Measurements from ENCODE around the gene DLX2. TPM values are rescaled to one million over a fixed set of nuclear protein-coding genes. Genes with fewer than 3 reads are reported as not detected.

Gene DLX2
- polyA plus RNA-seq, 2 of the 4 experiments (the other 2 are of a cell fraction) = 0.04 to 0.19 TPM

- no peak for TF ChIP-seq ZFP36 (IDR thresholded peaks at IDR 0.05; ENCODE audit: borderline replicate concordance, partially characterized antibody)
- TF ChIP-seq RCOR1 (IDR thresholded peaks at IDR 0.05; ENCODE audit: low read depth, low read length) = no peak
- TF ChIP-seq ESRRA (IDR thresholded peaks at IDR 0.05; ENCODE audit: borderline replicate concordance, low read length) = no peak
- TF ChIP-seq MAZ (IDR thresholded peaks at IDR 0.05; ENCODE audit: borderline replicate concordance, low read depth, low read length) = no peak
- TF ChIP-seq BCL3 (IDR thresholded peaks at IDR 0.05) = 0 out of 3 replicates have a peak, but pooled peaks have one; percentile 29
- peak; percentile 75 for TF ChIP-seq FOSL2 (IDR thresholded peaks at IDR 0.05)
- TF ChIP-seq FOSL2 (CRISPR knock-in tag; IDR thresholded peaks at IDR 0.05) = peak; percentile 94
- TF ChIP-seq NPAS2 (CRISPR knock-in tag; IDR thresholded peaks at IDR 0.05; ENCODE audit: borderline replicate concordance) = no peak
Measured at GRCh38 chr2:172098650-172099471, 3.8 kb downstream of the DLX2 start (continued).

- ChIA-PET CTCF (interaction anchor here (1.1 kb wide), 1 partner anchor 16 kb away, joined by 4 read pairs; no protein-coding TSS in a partner anchor), POLR2A (interaction anchor here (0.6 to 2.6 kb wide), 3 partner anchors 13 to 664 kb away, joined by 3 to 32 read pairs (median 3); partner anchors contain the start of genes DCAF17, DLX1 and METTL8)
- DNase-seq (ENCODE audit: low read depth in 1 of 2, low spot score in 1 of 2) (no peak), ATAC-seq (no peak), FAIRE-seq (no peak)
- TF ChIP-seq ESRRA (IDR thresholded peaks at IDR 0.05; ENCODE audit: borderline replicate concordance, low read length) (no peak), CBX2 (IDR thresholded peaks at IDR 0.05; ENCODE audit: borderline replicate concordance, low read depth) (no peak), ZC3H11A (IDR thresholded peaks at IDR 0.05) (no peak), GATA3 (IDR thresholded peaks at IDR 0.05; ENCODE audit: borderline replicate concordance) (peak; percentile 21; the same call in 1 of the 2 replicates), BCL3 (IDR thresholded peaks at IDR 0.05) (no peak), CHD2 (IDR thresholded peaks at IDR 0.05; ENCODE audit: low read length, partially characterized antibody) (no peak), SREBF2 (IDR thresholded peaks at IDR 0.05) (no peak)
- TF ChIP-seq, protein P1, sequence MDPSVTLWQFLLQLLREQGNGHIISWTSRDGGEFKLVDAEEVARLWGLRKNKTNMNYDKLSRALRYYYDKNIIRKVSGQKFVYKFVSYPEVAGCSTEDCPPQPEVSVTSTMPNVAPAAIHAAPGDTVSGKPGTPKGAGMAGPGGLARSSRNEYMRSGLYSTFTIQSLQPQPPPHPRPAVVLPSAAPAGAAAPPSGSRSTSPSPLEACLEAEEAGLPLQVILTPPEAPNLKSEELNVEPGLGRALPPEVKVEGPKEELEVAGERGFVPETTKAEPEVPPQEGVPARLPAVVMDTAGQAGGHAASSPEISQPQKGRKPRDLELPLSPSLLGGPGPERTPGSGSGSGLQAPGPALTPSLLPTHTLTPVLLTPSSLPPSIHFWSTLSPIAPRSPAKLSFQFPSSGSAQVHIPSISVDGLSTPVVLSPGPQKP (IDR thresholded peaks at IDR 0.05; ENCODE audit: low read depth, low read length) = no peak
- Histone ChIP-seq H3K4me3 (peak overlapping the region; percentile 42; the same call in 1 of the 3 replicates), H3K4me2 (peak overlapping the region; percentile 66), H3K27ac (peak overlapping the region; percentile 76 to 90), H3K4me1 (peaks cover 30% of the 10 kb centered on the region), H3K9me3 (no peaks in the 10 kb centered on the region)
- 33% methylated on average over 1 of the region's 1 CpG for WGBS (ENCODE audit: missing lambda C conversion rate)
Measured at GRCh38 chr2:172098287-172098649, 4.4 kb downstream of the DLX2 start.

DNA sequence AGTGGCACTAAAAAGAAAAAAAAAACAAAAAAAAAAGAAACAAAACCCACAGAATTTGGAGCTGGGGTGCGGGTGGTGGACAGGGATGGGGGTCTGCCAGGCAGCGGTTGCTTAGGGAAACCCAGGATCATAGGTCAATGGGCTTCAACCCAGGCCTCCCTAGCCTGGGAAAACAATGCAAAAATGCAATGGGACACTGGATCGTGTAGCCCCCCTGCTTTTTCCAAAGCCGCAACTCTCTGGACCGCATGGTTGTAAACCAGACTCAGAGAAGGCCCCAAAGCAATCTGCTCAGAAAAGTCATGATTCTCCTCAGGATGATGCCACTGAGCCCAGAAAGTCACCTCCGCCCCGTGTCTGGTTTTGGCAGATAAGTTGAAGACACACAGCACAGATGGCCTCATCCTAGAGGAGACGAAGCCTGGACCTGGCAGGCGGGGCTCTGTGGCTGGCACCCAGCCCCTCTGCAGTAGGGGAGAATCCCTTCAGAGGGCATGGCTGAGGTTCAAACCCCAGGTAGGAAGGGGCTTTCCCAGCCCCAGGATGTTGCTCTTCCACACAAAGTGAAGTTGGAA, 5.1 kb downstream of the DLX2 start:
- Histone ChIP-seq H3K4me1 (peaks cover 30% of the 10 kb centered on the region), H3K4me3 (no peak overlapping the region), H3K27ac (peak overlapping the region in 1 of 2 experiments; percentile 90; a peak in 3 of 6 replicates), H3K9me3 (no peaks in the 10 kb centered on the region), H3K4me2 (peak overlapping the region; percentile 66)
- no peak for TF ChIP-seq ATOH8 (CRISPR knock-in tag; IDR thresholded peaks at IDR 0.05; ENCODE audit: low read depth)
- TF ChIP-seq MAX (IDR thresholded peaks at IDR 0.05) = no peak
- TF ChIP-seq RAD21 (conservative IDR thresholded peaks at IDR 0.05 in 1 of 2, IDR thresholded peaks at IDR 0.05 in 1 of 2) = no peak
- no peak for ATAC-seq
- ChIA-PET POLR2A (interaction anchor here (2.6 kb wide), 1 partner anchor 13 kb away, joined by 32 read pairs; the partner anchor contains the start of gene DLX1), CTCF (interaction anchor here (1.1 kb wide), 1 partner anchor 11 kb away, joined by 3 read pairs; no protein-coding TSS in a partner anchor)
- no peak for FAIRE-seq
- 83% methylated on average over 9 of the region's 9 CpGs for WGBS (ENCODE audit: missing lambda C conversion rate)
- DNase-seq (ENCODE audit: low read depth in 1 of 2, low spot score in 1 of 2) = no peak

Measured in A549 (cell line).